Fibroblast of lung (primary cell): ENCODE measurements around the gene BAZ1A. TPM values are rescaled to one million over a fixed set of nuclear protein-coding genes. Genes with fewer than 3 reads are reported as not detected.

Experiments
- DNase-seq, 2 donors: peaks; one replicate each; pipeline versions ENCODE4 v3.0.0 to v3.0.0-alpha.2; 2010; ENCODE audit warnings: low read depth in 2 of 2
- H2AFZ ChIP-seq: 2 replicates; pipeline ENCODE4 v1.5.1; 2012; ENCODE audit warnings: low read length, control low read depth, inconsistent platforms
- H3K27ac ChIP-seq: 2 replicates; pipeline ENCODE4 v1.5.1; 2011; ENCODE audit warnings: low read length, control low read depth; ENCODE audit not compliant: insufficient read depth
- H3K27me3 ChIP-seq: 2 replicates; pipeline ENCODE4 v1.5.1; 2011; ENCODE audit warnings: mild to moderate bottlenecking, low read length; ENCODE audit not compliant: control insufficient read depth, insufficient read depth
- H3K36me3 ChIP-seq: 2 replicates; pipeline ENCODE4 v1.5.1; 2011; ENCODE audit warnings: low read length; ENCODE audit not compliant: control insufficient read depth, insufficient read depth
- H3K4me1 ChIP-seq: 2 replicates; pipeline ENCODE4 v1.5.1; 2011; ENCODE audit warnings: low read length; ENCODE audit not compliant: control insufficient read depth, insufficient read depth; ENCODE audit errors: extremely low read depth
- H3K4me2 ChIP-seq: 2 replicates; pipeline ENCODE4 v1.5.1; 2011; ENCODE audit warnings: low read length, control low read depth; ENCODE audit not compliant: insufficient read depth; ENCODE audit errors: extremely low read depth
- H3K4me3 ChIP-seq, 4 experiments: fragments of 200-600 bp in 1 of 4; sonication (generic) in 1 of 4; replicated peaks in 1 of 4; 2 replicates each; pipeline ENCODE4 v1.5.1; 2011 to 2016; ENCODE audit warnings: low read length in 4 of 4, low read depth in 3 of 4, mild to moderate bottlenecking in 3 of 4, control low read depth in 2 of 4, inconsistent platforms in 1 of 4, mixed read lengths in 1 of 4; ENCODE audit not compliant: insufficient read depth in 1 of 4; ENCODE audit errors: control extremely low read depth in 1 of 4
- H3K79me2 ChIP-seq: 2 replicates; pipeline ENCODE4 v1.5.1; 2012; ENCODE audit warnings: mild to moderate bottlenecking, low read length, inconsistent platforms; ENCODE audit not compliant: control insufficient read depth, insufficient read depth
- H3K9ac ChIP-seq: 2 replicates; pipeline ENCODE4 v1.5.1; 2011; ENCODE audit warnings: mild to moderate bottlenecking, low read length, control low read depth; ENCODE audit not compliant: insufficient read depth
- H3K9me3 ChIP-seq: 2 replicates; pipeline ENCODE4 v1.5.1; 2012; ENCODE audit warnings: low read depth, low read length; ENCODE audit not compliant: control insufficient read depth, insufficient read depth
- H4K20me1 ChIP-seq: 2 replicates; pipeline ENCODE4 v1.5.1; 2011; ENCODE audit warnings: low read length; ENCODE audit not compliant: control insufficient read depth, insufficient read depth; ENCODE audit errors: extremely low read depth
- EZH2 ChIP-seq: IDR thresholded peaks from 2 replicates; pipeline ENCODE4 v1.5.1; 2012; ENCODE audit warnings: low read length, control low read depth, mild to moderate bottlenecking; ENCODE audit errors: missing control alignments
- polyA plus RNA-seq, 2 donors: library from polyadenylated mRNA; depleted of rRNA in 1 of 2; stranded (reverse) in 1 of 2; unstranded in 1 of 2; fragments of >200 nt; gene quantifications; 2 replicates each; pipeline ENCODE4 v1.2.1, GENCODE V29; 2011 to 2012; ENCODE audit warnings: missing spikeins in 1 of 2
- total RNA-seq: library from RNA; depleted of rRNA; stranded (reverse); fragments of >200 nt; gene quantifications from 2 replicates; pipeline ENCODE4 v1.2.1, GENCODE V29; 2014
- TF ChIP-seq, protein P1 (sequence below), 2 donors: IDR thresholded peaks in 1 of 2; conservative IDR thresholded peaks in 1 of 2; 1 replicate in 1 of 2; 2 replicates in 1 of 2; pipeline ENCODE4 v1.5.1; 2011 to 2012; ENCODE audit warnings: low read length in 2 of 2, control low read depth in 1 of 2, inconsistent platforms in 1 of 2, low read depth in 1 of 2, mild to moderate bottlenecking in 1 of 2

The BAZ1A gene
- total and polyA plus RNA-seq, 2 donors (not counting 1 experiment from before 2014, with no cell fraction given), result 21.1 to 35.2 TPM

- Histone ChIP-seq H3K9ac (peak within 1 kb of the TSS; percentile 88), H3K4me3 (peak within 1 kb of the TSS; percentile 66 to 88 (median 76)), H4K20me1 (no peaks in the 10 kb centered on the region), H3K27me3 (no peaks in the 10 kb centered on the region), H3K9me3 (no peaks in the 10 kb centered on the region), H3K4me1 (peaks cover 10% of the 10 kb centered on the region), H3K79me2 (peaks cover 25% of the 10 kb centered on the region), H3K4me2 (peak within 1 kb of the TSS; percentile 91), H3K36me3 (no peaks in the 10 kb centered on the region), H3K27ac (peak within 1 kb of the TSS; percentile 87), H2AFZ (peak within 1 kb of the TSS; percentile 56)
- peak; percentile 65 to 71 for DNase-seq
- TF ChIP-seq EZH2, result no peak
- TF ChIP-seq, protein P1, sequence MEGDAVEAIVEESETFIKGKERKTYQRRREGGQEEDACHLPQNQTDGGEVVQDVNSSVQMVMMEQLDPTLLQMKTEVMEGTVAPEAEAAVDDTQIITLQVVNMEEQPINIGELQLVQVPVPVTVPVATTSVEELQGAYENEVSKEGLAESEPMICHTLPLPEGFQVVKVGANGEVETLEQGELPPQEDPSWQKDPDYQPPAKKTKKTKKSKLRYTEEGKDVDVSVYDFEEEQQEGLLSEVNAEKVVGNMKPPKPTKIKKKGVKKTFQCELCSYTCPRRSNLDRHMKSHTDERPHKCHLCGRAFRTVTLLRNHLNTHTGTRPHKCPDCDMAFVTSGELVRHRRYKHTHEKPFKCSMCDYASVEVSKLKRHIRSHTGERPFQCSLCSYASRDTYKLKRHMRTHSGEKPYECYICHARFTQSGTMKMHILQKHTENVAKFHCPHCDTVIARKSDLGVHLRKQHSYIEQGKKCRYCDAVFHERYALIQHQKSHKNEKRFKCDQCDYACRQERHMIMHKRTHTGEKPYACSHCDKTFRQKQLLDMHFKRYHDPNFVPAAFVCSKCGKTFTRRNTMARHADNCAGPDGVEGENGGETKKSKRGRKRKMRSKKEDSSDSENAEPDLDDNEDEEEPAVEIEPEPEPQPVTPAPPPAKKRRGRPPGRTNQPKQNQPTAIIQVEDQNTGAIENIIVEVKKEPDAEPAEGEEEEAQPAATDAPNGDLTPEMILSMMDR (conservative IDR thresholded peaks at IDR 0.05 in 1 of 2, IDR thresholded peaks at IDR 0.05 in 1 of 2; ENCODE audit: low read depth in 1 of 2, low read length in 2 of 2), result no peak
Measured at GRCh38 chr14:34714320-34715126, 160.6 kb downstream of the BAZ1A start, which contains the start of gene CFL2. TSS of gene CFL2 (minus strand) at chr14:34714593. CDS start at chr14:34714540, 53 bp downstream.

- H3K36me3 ChIP-seq, result no peaks in the 10 kb centered on the region
- peak overlapping the region; percentile 88 for H3K9ac ChIP-seq
- no peaks in the 10 kb centered on the region for H3K9me3 ChIP-seq
- H3K4me2 ChIP-seq, result peak overlapping the region; percentile 91
- TF ChIP-seq EZH2, result no peak
- no peak overlapping the region for H2AFZ ChIP-seq
- H3K27ac ChIP-seq, result peak overlapping the region; percentile 87
- H3K4me1 ChIP-seq, result peaks cover 10% of the 10 kb centered on the region
- peaks cover 28% of the 10 kb centered on the region for H3K79me2 ChIP-seq
- H4K20me1 ChIP-seq, result no peaks in the 10 kb centered on the region
- H3K4me3 ChIP-seq, result peak overlapping the region; percentile 66 to 88 (median 76)
- DNase-seq, result peak; percentile 78 to 87
- no peaks in the 10 kb centered on the region for H3K27me3 ChIP-seq
Measured at GRCh38 chr14:34713681-34714319, 161.4 kb downstream of the BAZ1A start.

GRCh38 chr14:34713122-34713680 is 162.0 kb downstream of the BAZ1A start:
- Histone ChIP-seq H3K4me1 (peaks cover 9% of the 10 kb centered on the region), H3K27me3 (no peaks in the 10 kb centered on the region), H3K9ac (peak overlapping the region; percentile 88), H3K36me3 (no peaks in the 10 kb centered on the region), H3K4me3 (peak overlapping the region; percentile 66 to 88 (median 76)), H3K4me2 (peak overlapping the region; percentile 91), H3K9me3 (no peaks in the 10 kb centered on the region), H4K20me1 (no peaks in the 10 kb centered on the region), H3K27ac (peak overlapping the region; percentile 87), H2AFZ (no peak overlapping the region), H3K79me2 (peaks cover 28% of the 10 kb centered on the region)
- DNase-seq, result no peak
- TF ChIP-seq, protein P1 (conservative IDR thresholded peaks at IDR 0.05 in 1 of 2, IDR thresholded peaks at IDR 0.05 in 1 of 2; ENCODE audit: low read depth in 1 of 2, low read length in 2 of 2), result no peak
- TF ChIP-seq EZH2, result no peak
